OCI-LY7 (cell line): ENCODE measurements around the gene PSAPL1.

Experiments
- CTCF ChIP-seq: fragments of 200-600 bp; sonication (generic); conservative IDR thresholded peaks from 2 replicates; pipeline ENCODE4 v1.5.1; 2014; ENCODE audit warnings: mild to moderate bottlenecking, antibody characterized with exemption, low read length, moderate library complexity, mixed read lengths
- EZH2phosphoT487 ChIP-seq: fragments of 200-600 bp; sonication (generic); IDR thresholded peaks from 2 replicates; pipeline ENCODE4 v1.6.1; 2018; ENCODE audit warnings: low read depth, borderline replicate concordance, mild to moderate bottlenecking, mixed run types, antibody characterized with exemption, low read length, moderate library complexity, mixed read lengths

- no peak for TF ChIP-seq CTCF
- TF ChIP-seq EZH2phosphoT487, result no peak
Observed at GRCh38 chr4:7422151-7422897, 12.4 kb downstream of the PSAPL1 start.
